HEK293T (cell line): ENCODE measurements around the gene LRRC75A.

ENCODE experiments used
- BHLHE40 ChIP-seq: fragments of 450-650 bp; IDR thresholded peaks from 2 replicates; pipeline ENCODE4 v1.6.1; 2016; ENCODE audit warnings: mild to moderate bottlenecking, moderate library complexity, borderline replicate concordance
- ELF4 ChIP-seq: fragments of 450-650 bp; IDR thresholded peaks from 2 replicates; pipeline ENCODE4 v1.6.1; 2017; ENCODE audit warnings: antibody characterized with exemption
- FOXA1 ChIP-seq: fragments of 450-650 bp; IDR thresholded peaks from 2 replicates; pipeline ENCODE4 v1.6.1; 2016; ENCODE audit warnings: mild to moderate bottlenecking
- FOXM1 ChIP-seq: fragments of 450-650 bp; IDR thresholded peaks from 2 replicates; pipeline ENCODE4 v1.6.1; 2017; ENCODE audit warnings: mild to moderate bottlenecking, borderline replicate concordance
- HDGF ChIP-seq: fragments of 450-650 bp; IDR thresholded peaks from 2 replicates; pipeline ENCODE4 v1.6.1; 2017; ENCODE audit warnings: antibody characterized with exemption, borderline replicate concordance
- NFRKB ChIP-seq: fragments of 450-650 bp; IDR thresholded peaks from 2 replicates; pipeline ENCODE4 v1.6.1; 2016; ENCODE audit warnings: mild to moderate bottlenecking, moderate library complexity
- PKNOX1 ChIP-seq: fragments of 450-650 bp; IDR thresholded peaks from 2 replicates; pipeline ENCODE4 v1.6.1; 2016
- SP1 ChIP-seq: fragments of 450-650 bp; IDR thresholded peaks from 2 replicates; pipeline ENCODE4 v1.6.1; 2017
- SUZ12 ChIP-seq: fragments of 450-650 bp; IDR thresholded peaks from 2 replicates; pipeline ENCODE4 v1.6.1; 2016; ENCODE audit warnings: mild to moderate bottlenecking
- TARDBP ChIP-seq: fragments of 450-650 bp; IDR thresholded peaks from 2 replicates; pipeline ENCODE4 v1.6.1; 2016
- ZNF384 ChIP-seq: fragments of 450-650 bp; IDR thresholded peaks from 2 replicates; pipeline ENCODE4 v1.6.1; 2016

- TF ChIP-seq FOXM1: no peak
- no peak for TF ChIP-seq SUZ12
- no peak for TF ChIP-seq NFRKB
- no peak for TF ChIP-seq TARDBP
- no peak for TF ChIP-seq ELF4
- no peak for TF ChIP-seq SP1
- TF ChIP-seq PKNOX1: no peak
- TF ChIP-seq BHLHE40: no peak
- TF ChIP-seq FOXA1: no peak
- TF ChIP-seq ZNF384: no peak
- TF ChIP-seq HDGF: no peak
Measured at GRCh38 chr17:16511593-16511992, 19.6 kb upstream of the LRRC75A start.
